GM23338 (cell line): Measurements from ENCODE around the gene SLFN12. TPM values are rescaled to one million over a fixed set of nuclear protein-coding genes. Genes with fewer than 3 reads are reported as not detected.

Source experiments
- ETS1 ChIP-seq: IDR thresholded peaks from 2 replicates; pipeline ENCODE4 v1.6.1; 2016; ENCODE audit warnings: antibody characterized with exemption
- EZH2phosphoT487 ChIP-seq: fragments of 200-600 bp; sonication (generic); IDR thresholded peaks from one replicate; pipeline ENCODE4 v1.8.1; 2018; ENCODE audit warnings: antibody characterized with exemption; ENCODE audit not compliant: unreplicated experiment
- ZNF462 ChIP-seq: fragments of 250-450 bp; sonication (Bioruptor Pico); IDR thresholded peaks from 2 replicates; pipeline ENCODE4 v1.5.0; 2020; ENCODE audit warnings: mild to moderate bottlenecking, moderate library complexity
- polyA plus RNA-seq: library from polyadenylated mRNA; unstranded; fragments of >200 nt; fragmentation: Nextera tagmentation; extraction: Ambion mirVana; gene quantifications from 2 replicates; pipeline ENCODE4 v1.2.1, GENCODE V29; 2016
- small RNA-seq: library from RNA; depleted of rRNA; stranded (forward); fragments of <200 nt; gene quantifications from one replicate; pipeline ENCODE3, GENCODE V24; 2014; ENCODE audit warnings: low replicate concordance
- total RNA-seq: library from RNA; depleted of rRNA; stranded (reverse); fragments of >200 nt; shearing (Covaris generic); gene quantifications from 2 replicates; pipeline ENCODE4 v1.2.3, GENCODE V29; 2014; rRNA removed

The SLFN12 gene
- total and polyA plus RNA-seq, 2 experiments from 2014 or later, result 3.5 to 9.2 TPM

GRCh38 chr17:35361027-35361426, 71.3 kb downstream of the SLFN12 start (continued):
- TF ChIP-seq ETS1, result no peak
- TF ChIP-seq ZNF462 (CRISPR knock-in tag), result no peak
- TF ChIP-seq EZH2phosphoT487, result no peak

Small RNA genes lying within 50 kb of the gene (small RNA-seq; reads per million reads assigned to genes)
- not detected for gene AC060766.3
- gene AC060766.5, result not detected

Other genes with a start within 250 kb of the SLFN12 start
- not detected in 2 replicates for gene SLC35G3, start 238.1 kb downstream of the SLFN12 start, total RNA-seq
- gene SLC35G3, start 238.1 kb downstream of the SLFN12 start, polyA plus RNA-seq, result not detected in 2 replicates
- 6.4 and 8.5 TPM in 2 replicates for gene SLFN5, start 189.4 kb downstream of the SLFN12 start, total RNA-seq
- gene SLFN5, start 189.4 kb downstream of the SLFN12 start, polyA plus RNA-seq, result 1.4 and 1.8 TPM in 2 replicates
- gene SLFN11, start 58.9 kb downstream of the SLFN12 start, total RNA-seq, result 0.04 TPM in 1 of 2 replicates, not detected in the other
- gene SLFN11, start 58.9 kb downstream of the SLFN12 start, polyA plus RNA-seq, result 0.19 TPM in 1 of 2 replicates, not detected in the other
- gene SLFN13, start 16.3 kb upstream of the SLFN12 start, total RNA-seq, result 3.1 and 4.3 TPM in 2 replicates
- 1.0 and 1.3 TPM in 2 replicates for gene SLFN13, start 16.3 kb upstream of the SLFN12 start, polyA plus RNA-seq
- not detected in 2 replicates for gene SLFN12L, start 105.2 kb upstream of the SLFN12 start, total RNA-seq
- gene SLFN12L, start 105.2 kb upstream of the SLFN12 start, polyA plus RNA-seq, result not detected in 2 replicates
- gene SLFN14, start 128.3 kb upstream of the SLFN12 start, total RNA-seq, result 0.10 TPM in 1 of 2 replicates, not detected in the other
- gene SLFN14, start 128.3 kb upstream of the SLFN12 start, polyA plus RNA-seq, result not detected in 2 replicates
- 1.9 and 2.1 TPM in 2 replicates for gene PEX12, start 146.1 kb upstream of the SLFN12 start, total RNA-seq
- gene PEX12, start 146.1 kb upstream of the SLFN12 start, polyA plus RNA-seq, result 1.5 and 2.3 TPM in 2 replicates
- 119 and 144 TPM in 2 replicates for gene AP2B1, start 154.8 kb upstream of the SLFN12 start, total RNA-seq
- gene AP2B1, start 154.8 kb upstream of the SLFN12 start, polyA plus RNA-seq, result 82.1 and 89.7 TPM in 2 replicates